ENCODE results near the gene EFNB2. TPM values are rescaled to one million over a fixed set of nuclear protein-coding genes. Genes with fewer than 3 reads are reported as not detected.

Gene EFNB2
- total RNA-seq, 4 donors from 2014 or later = 17.1 to 45.4 (median 28.3) TPM

DNA sequence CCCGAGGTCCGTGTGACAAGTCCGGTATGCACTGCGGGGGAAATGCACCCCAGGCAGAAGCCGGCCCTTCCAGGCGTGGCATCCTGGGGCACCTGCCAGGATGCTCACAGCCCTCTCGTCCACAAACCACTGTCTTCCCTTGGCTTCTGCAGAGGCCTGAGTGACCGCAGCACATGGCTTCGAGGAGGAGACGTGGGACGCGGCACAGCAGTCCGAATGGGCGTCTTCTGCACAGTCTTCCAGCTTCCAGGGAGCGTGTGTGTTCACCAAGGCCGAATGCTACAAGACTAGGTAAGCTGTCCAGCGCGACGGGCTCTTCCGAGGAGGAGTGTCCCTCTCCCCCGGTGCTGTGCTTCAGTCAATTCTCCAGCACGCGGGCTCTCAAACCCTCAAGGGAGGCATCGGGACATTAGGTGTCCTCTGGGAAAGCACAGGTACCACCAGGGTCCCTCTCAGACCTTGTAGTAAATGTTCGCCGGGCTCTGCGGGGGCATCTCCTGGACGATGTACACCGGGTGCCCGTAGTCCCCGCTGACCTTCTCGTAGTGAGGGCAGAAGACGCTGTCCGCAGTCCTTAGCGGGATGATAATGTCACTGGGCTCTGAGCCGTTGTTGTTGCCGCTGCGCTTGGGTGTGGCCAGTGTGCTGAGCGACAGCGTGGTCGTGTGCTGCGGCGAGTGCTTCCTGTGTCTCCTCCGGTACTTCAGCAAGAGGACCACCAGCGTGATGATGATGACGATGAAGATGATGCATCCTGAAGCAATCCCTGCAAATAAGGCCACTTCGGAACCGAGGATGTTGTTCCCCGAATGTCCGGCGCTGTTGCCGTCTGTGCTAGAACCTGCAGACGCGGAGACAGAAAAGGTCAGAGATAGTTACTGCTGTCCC lies 42.6 kb downstream of the EFNB2 start:
- 94% methylated on average over 25 of the region's 54 CpGs for WGBS
- peaks cover 38% of the 10 kb centered on the region for H3K36me3 ChIP-seq
- DNase-seq (ENCODE audit: low spot score in 2 of 2) = no peak
- no peaks in the 10 kb centered on the region for H3K4me1 ChIP-seq
- no peaks in the 10 kb centered on the region for H3K9me3 ChIP-seq
- no peaks in the 10 kb centered on the region for H3K27me3 ChIP-seq
- no peak overlapping the region for H3K27ac ChIP-seq
- TF ChIP-seq, protein P1, sequence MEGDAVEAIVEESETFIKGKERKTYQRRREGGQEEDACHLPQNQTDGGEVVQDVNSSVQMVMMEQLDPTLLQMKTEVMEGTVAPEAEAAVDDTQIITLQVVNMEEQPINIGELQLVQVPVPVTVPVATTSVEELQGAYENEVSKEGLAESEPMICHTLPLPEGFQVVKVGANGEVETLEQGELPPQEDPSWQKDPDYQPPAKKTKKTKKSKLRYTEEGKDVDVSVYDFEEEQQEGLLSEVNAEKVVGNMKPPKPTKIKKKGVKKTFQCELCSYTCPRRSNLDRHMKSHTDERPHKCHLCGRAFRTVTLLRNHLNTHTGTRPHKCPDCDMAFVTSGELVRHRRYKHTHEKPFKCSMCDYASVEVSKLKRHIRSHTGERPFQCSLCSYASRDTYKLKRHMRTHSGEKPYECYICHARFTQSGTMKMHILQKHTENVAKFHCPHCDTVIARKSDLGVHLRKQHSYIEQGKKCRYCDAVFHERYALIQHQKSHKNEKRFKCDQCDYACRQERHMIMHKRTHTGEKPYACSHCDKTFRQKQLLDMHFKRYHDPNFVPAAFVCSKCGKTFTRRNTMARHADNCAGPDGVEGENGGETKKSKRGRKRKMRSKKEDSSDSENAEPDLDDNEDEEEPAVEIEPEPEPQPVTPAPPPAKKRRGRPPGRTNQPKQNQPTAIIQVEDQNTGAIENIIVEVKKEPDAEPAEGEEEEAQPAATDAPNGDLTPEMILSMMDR (IDR thresholded peaks at IDR 0.05) = no peak
- TF ChIP-seq EP300 (IDR thresholded peaks at IDR 0.05) = no peak
- no peak for TF ChIP-seq POLR2AphosphoS5 (IDR thresholded peaks at IDR 0.05)
- no peak for TF ChIP-seq POLR2A (IDR thresholded peaks at IDR 0.05)
- H3K4me3 ChIP-seq = no peak overlapping the region

DNA sequence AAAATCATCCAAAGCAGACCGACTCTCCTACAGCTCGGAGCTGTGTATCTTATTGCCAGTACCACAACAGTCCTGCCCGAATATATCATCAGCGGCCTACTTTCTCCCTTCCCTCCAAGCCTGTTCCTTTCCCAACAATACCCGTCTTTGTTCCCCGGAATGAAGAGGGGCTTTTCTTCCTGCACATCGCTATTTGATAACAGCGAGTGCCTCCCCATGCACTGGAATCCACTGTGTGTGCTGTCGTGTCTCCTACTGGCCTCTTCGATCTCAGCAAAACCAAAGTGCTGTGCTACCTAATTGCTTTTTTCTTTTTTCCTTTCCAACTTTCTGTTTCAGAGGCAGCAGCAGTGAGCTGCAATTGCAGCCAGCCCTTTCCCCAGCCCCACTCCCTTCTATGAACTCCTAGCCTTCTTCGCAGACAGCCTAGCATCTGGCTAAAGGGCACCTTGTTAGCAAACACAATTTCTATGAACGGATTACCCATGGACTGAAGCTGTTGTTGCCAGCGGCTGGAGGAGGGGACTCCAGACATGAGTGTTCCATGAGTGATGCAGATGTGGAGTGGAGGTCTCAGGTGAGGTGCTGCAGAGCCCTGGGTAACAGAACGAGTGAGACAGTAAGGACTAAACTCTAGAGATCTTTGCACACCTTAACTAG lies 43.4 kb downstream of the EFNB2 start:
- Histone ChIP-seq H3K27ac (no peak overlapping the region), H3K36me3 (peaks cover 38% of the 10 kb centered on the region), H3K27me3 (no peaks in the 10 kb centered on the region), H3K4me3 (no peak overlapping the region), H3K9me3 (no peaks in the 10 kb centered on the region), H3K4me1 (no peaks in the 10 kb centered on the region)
- no peak for DNase-seq (ENCODE audit: low spot score in 2 of 2)
- 87% methylated on average over 14 of the region's 14 CpGs for WGBS
- TF ChIP-seq, protein P1 (IDR thresholded peaks at IDR 0.05) = no peak
- TF ChIP-seq POLR2AphosphoS5 (IDR thresholded peaks at IDR 0.05) (no peak), EP300 (IDR thresholded peaks at IDR 0.05) (no peak), POLR2A (IDR thresholded peaks at IDR 0.05) (no peak)

DNA sequence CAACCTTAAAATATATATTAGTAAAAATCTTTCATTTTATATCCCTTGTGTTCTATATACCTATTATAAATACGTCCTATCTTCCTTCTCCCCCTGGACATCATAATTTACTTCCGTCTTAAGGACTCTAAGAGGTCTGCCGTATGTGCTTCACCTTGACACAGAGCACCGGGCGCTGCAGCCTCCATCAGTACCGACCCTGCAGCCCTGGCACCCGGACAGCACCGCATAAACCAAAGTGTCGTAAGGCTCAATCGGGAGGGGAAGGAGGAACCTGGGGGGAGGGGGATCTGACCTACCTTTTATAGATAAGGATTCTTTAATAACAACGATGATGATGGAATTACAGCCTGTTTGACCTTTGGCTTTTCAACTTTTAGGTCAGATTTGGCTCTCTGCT lies 44.0 kb downstream of the EFNB2 start:
- Histone ChIP-seq H3K27me3 (no peaks in the 10 kb centered on the region), H3K27ac (no peak overlapping the region), H3K4me3 (no peak overlapping the region), H3K9me3 (no peaks in the 10 kb centered on the region), H3K4me1 (no peaks in the 10 kb centered on the region), H3K36me3 (peaks cover 38% of the 10 kb centered on the region)
- TF ChIP-seq, protein P1 (IDR thresholded peaks at IDR 0.05) = no peak
- no peak for TF ChIP-seq EP300 (IDR thresholded peaks at IDR 0.05)
- no peak for TF ChIP-seq POLR2A (IDR thresholded peaks at IDR 0.05)
- TF ChIP-seq POLR2AphosphoS5 (IDR thresholded peaks at IDR 0.05) = no peak
- no peak for DNase-seq (ENCODE audit: low spot score in 2 of 2)
- WGBS = 75% methylated on average over 11 of the region's 11 CpGs

DNA sequence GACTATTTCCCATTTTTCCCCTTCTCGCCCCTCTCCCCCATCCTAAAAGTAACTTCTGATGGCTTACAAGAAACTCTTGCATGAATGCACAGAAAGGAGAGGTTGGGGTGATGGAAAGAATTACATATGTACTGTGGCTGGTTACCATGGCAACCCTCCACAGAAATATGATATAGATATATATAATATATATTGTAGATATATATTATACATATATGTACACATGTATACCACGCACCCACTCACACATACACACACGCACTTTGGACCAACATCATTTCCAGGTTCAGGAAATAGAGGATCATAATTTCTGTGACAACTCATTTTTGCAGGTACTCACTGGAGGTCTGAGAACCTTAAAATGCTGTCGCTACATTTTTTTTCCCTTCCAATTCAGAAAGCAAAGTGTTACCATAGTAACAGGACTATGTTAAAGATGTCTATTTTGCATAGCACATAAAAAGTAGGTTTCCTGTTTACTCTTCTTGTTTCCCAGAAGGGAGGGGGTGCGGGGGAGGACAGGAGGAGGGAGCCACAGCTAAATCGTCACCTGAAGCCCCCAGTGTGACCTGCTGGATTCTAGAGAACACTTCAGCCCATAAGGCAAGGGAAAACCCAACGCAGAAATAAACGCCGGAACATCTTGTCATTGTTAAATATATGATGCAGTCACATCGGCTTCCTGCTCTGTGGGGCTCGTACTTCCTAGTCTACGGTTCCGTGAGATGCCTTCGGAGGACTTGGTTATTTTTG lies 44.7 kb downstream of the EFNB2 start:
- Histone ChIP-seq H3K4me3 (no peak overlapping the region), H3K27me3 (no peaks in the 10 kb centered on the region), H3K36me3 (peaks cover 38% of the 10 kb centered on the region), H3K9me3 (no peaks in the 10 kb centered on the region), H3K27ac (no peak overlapping the region), H3K4me1 (no peaks in the 10 kb centered on the region)
- WGBS = 72% methylated on average over 14 of the region's 14 CpGs
- no peak for DNase-seq (ENCODE audit: low spot score in 2 of 2)
- no peak for TF ChIP-seq POLR2A (IDR thresholded peaks at IDR 0.05)
- TF ChIP-seq, protein P1 (IDR thresholded peaks at IDR 0.05) = no peak
